Renal cortical epithelial cell (primary cell): ENCODE results near the gene SLC7A6OS. TPM values are rescaled to one million over a fixed set of nuclear protein-coding genes. Genes with fewer than 3 reads are reported as not detected.

Experiments
- DNase-seq: peaks from one replicate; pipeline ENCODE4 v3.0.0-alpha.2; 2011; ENCODE audit warnings: low read depth
- total RNA-seq: library from RNA; depleted of rRNA; stranded (reverse); fragments of >200 nt; gene quantifications from 2 replicates; pipeline ENCODE4 v1.2.3, GENCODE V29; 2014

Gene SLC7A6OS
- total RNA-seq = 10.1 and 12.1 TPM in 2 replicates

- peak; percentile 77 for DNase-seq
Observed at GRCh38 chr16:68310774-68311511, at the start of gene SLC7A6OS, which contains the start of gene PRMT7. TSS of gene SLC7A6OS (minus strand) at chr16:68310946. CDS start at chr16:68310926, 20 bp downstream. TSS of gene PRMT7 (plus strand) at chr16:68311019. CDS start at chr16:68315980, 4,961 bp downstream.

- no peak for DNase-seq
Observed at GRCh38 chr16:68359398-68360191, 48.8 kb upstream of the SLC7A6OS start.

- DNase-seq = no peak
Observed at GRCh38 chr16:68358951-68359350, 48.2 kb upstream of the SLC7A6OS start.

DNA sequence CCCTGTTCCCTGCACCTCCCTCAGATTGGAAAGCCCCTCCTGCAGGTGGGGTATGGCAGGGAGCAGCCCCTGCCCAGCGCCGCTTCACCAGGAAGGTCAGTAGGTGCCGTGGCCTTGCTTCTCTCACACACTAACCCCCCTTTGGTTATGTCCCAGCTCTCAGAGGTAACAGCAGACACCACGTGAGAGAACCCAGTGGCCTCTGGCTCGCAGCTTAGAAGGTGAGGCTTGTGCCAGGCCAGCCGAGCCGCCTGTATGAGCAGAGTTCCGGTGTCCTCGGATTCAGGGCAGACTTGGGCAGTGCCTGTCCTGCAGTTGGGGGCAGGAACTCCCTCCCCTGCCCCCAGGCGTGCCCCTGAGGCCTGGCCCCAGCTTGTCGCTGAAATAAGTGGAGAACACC, 47.2 kb upstream of the SLC7A6OS start:
- no peak for DNase-seq

DNA sequence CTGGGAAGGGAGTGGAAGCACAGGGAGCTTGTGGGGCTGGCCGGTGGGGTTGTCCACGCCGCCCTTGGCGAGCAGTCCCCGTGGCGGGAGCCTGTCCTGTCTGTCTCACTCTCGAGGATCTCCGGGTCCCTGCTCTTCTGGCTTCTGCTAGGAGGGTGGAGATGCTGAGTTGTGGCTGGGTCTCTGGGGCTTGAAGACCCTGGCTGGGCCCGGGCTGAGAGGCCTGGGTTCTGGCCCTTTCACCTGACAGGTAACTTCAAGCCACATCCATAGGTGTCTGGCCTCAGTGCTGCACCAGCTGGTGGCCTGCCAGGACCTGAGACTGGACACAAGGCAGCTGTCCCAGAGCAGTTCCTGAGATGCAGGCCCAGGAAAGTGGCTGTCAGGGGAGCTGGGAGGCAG, 46.8 kb upstream of the SLC7A6OS start:
- no peak for DNase-seq

GRCh38 chr16:68356919-68357286, 46.2 kb upstream of the SLC7A6OS start:
- DNase-seq = no peak

DNA sequence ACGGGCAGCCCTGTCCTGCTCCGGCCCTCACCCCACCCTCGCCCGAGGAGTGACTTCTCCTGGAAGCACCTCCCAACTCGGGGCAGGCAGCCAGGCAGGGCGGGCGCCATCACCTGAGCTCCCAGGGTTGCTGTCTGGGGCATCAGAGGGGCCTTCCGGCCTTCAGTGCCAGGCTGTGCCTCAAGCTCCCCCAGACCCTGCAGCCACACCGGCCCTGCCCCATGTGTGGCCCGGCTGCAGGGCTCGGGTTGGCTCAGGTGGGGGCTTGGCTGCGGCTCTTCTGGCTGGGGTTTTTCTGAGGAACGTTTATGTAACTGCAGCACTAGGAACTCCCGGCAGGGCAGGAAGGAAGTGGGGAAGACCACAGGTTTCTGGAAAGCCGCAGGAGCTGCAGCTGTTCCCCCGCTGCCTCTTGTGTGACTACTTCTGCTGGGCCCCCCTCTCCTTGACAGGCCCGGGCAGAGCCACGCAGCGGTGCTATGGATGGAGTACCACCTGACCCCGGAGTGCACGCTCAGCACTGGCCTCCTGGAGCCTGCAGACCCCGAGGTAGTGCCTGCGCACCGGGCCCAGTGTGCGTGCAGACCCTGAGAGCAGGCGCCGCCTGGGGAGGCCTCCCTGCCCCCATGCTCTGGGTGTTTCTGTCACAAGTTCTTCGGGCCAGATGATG, 45.6 kb upstream of the SLC7A6OS start:
- no peak for DNase-seq

DNA sequence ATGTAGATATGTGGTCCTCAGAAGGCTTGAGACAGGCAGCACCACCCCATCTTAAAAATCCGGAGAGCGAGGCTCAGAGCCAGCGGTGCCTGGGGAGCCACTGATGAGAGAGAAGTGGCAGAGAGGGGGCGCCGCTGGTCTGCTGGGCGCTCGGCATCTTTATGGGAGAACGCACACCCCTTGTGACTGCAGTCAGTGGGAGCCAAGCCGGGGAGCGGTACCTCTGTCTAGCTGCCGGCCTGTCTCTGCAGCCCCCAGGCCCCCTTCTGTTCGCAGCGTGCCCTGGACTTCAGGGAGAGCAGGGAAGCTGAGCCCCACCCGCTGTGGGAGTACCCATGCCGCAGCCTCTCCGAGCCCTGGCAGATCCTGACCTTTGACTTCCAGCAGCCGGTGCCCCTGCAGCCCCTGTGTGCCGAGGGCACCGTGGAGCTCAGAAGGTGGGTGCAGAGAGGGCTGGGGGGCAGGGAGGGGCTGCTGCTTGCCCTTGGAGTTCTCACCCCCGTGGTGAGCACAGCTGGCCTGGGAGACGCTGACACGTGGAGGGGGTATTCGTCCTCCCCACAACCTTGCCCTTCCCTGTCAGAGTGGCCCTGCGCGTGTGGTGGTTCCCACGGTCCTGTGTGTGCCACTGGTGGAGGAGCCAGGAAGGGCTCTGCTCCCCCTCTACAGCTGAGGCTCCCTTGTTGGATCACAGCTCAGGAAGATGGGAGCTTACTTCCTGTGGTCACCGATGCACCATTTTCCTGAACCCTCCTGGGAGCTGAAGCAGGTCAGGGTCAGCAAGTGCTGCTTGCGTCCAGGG, 44.9 kb upstream of the SLC7A6OS start:
- no peak for DNase-seq

DNA sequence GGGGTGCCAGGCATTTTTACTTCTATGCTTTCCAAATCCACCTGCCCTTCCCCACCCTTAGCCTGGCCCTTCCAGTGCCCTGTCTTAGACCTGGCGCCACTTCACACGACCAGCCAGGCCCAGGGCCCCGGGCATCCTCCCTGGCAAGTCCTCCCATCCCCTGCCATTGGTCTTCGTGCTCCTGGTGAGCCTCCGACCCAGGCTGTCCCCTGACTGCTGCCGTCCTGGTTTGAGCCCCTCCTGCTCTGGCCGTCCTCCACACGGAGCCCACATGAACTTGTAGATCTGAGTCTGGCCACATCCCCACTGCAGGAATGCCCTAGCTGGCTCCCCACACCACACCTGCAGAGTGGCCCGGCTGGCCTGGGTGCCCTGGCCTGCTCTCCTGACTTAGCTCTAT, 44.1 kb upstream of the SLC7A6OS start:
- no peak for DNase-seq

DNA sequence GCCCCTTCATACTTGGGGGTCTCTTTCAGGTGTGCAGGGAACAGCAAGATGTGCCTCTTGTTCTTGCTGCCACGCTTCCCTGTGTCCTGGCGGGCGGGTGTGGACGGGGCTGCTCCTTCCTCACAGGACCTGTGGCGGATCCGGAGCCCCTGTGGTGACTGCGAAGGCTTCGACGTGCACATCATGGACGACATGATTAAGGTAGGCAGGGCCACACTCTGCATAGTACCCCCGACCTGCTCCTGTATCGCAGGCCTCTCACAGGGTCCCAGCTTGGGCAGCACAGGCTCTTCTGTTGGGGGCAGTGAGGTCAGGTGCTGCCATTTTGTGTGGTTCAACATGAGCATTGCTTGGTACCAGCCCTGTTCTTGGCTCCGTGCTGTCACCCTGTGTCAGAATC, 42.6 kb upstream of the SLC7A6OS start:
- DNase-seq = no peak

GRCh38 chr16:68351991-68352431, 41.3 kb upstream of the SLC7A6OS start:
- DNase-seq = peak; percentile 13

- DNase-seq = no peak
Observed at GRCh38 chr16:68351463-68351862, 40.7 kb upstream of the SLC7A6OS start.

GRCh38 chr16:68350813-68351350, 40.1 kb upstream of the SLC7A6OS start:
- no peak for DNase-seq

GRCh38 chr16:68349838-68350410, 39.2 kb upstream of the SLC7A6OS start:
- no peak for DNase-seq

- no peak for DNase-seq
Observed at GRCh38 chr16:68348639-68349445, 38.1 kb upstream of the SLC7A6OS start.

GRCh38 chr16:68347605-68348004, 36.9 kb upstream of the SLC7A6OS start:
- no peak for DNase-seq

DNA sequence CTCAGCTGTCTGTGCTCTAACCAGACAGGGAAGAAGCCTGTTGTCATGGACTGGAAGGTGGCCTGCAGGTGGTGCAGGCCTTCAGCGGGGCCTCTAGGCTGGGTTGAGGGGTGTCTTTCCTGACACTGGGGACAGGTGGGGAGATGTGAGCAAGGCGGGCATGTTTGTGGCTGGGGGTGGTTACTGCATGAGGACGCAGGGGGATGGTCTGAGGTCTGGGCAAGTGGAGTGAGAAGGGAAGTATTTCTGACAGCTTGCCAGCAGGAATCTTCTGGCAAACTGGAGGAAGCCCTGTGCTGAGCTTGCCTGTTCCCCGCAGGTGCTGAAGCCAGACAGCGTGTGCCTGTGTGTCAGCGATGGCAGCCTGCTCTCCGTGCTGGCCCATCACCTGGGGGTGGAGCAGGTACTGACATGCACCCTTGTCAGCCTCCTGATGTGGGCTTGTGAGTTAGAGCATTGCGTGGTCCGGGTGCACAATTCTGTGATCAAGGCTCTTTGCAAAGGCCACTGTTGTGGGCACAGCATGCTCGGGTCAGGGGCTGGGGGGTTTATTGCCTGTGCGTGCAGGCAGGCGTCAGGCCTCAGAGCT, 36.2 kb upstream of the SLC7A6OS start:
- no peak for DNase-seq

DNA sequence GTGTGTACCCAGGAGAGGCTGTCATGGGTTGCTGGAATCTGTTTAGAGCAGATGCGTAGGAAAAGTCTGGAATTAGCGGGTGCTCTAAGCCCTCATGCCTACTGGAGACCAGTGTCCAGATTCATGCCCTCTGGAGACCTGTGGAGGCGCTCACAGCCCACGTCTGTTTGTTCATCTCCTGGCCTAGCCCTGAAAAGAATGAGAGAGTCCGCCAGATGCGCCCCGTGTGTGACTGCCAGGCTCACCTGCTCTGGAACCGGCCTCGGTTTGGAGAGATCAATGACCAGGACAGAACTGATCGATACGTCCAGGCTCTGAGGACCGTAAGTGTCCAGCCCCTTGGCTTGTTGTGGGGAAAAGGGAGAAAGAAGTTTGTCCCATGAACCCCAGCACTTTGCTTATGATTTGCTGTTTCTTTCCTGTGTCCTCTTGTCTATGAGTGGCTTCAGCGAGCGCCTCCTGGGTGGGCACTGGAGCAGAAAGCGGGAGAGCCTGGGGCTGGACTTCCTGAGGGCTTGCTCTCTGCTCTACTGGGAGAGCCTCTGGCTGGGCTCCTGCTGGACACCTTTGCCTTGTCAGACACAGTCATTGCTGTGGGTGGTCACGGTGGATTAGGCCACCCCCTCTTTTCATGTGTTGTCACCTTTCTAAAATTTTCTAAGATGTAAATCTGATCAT, 35.4 kb upstream of the SLC7A6OS start:
- DNase-seq = no peak

GRCh38 chr16:68345351-68345810, 34.6 kb upstream of the SLC7A6OS start:
- no peak for DNase-seq
